SH-SY5Y (cell line): ENCODE results near the gene ARHGAP6.

Source experiments
- GATA2 ChIP-seq: IDR thresholded peaks from 2 replicates; pipeline ENCODE4 v1.6.1; 2011; ENCODE audit warnings: mild to moderate bottlenecking, low read depth, low read length
- GATA3 ChIP-seq: IDR thresholded peaks from 2 replicates; pipeline ENCODE4 v1.6.1; 2011; ENCODE audit warnings: low read depth, mild to moderate bottlenecking, low read length, moderate library complexity

GRCh38 chrX:11688201-11688600 is 22.5 kb upstream of the ARHGAP6 start:
- no peak for TF ChIP-seq GATA2
- no peak for TF ChIP-seq GATA3
